ENCODE results near the gene CCSER1.
"Not testable (repeated sequence)": the region's sequence is repeated elsewhere in the genome, so short reads cannot be mapped to it uniquely, and the experiment has no call there.

CCSER1 gene

GRCh38 chr4:91513326-91513725 is 1386.1 kb downstream of the CCSER1 start:
- no peak for DNase-seq (ENCODE audit: low read depth, low spot score)

- no peak for DNase-seq (ENCODE audit: low read depth, low spot score)
Observed at GRCh38 chr4:91519155-91519554, 1392.0 kb downstream of the CCSER1 start.

- DNase-seq (ENCODE audit: low read depth, low spot score), result no peak
Observed at GRCh38 chr4:91525621-91526020, 1398.4 kb downstream of the CCSER1 start.

- no peak for DNase-seq (ENCODE audit: low read depth, low spot score)
Observed at GRCh38 chr4:91527056-91527455, 1399.9 kb downstream of the CCSER1 start.

- no peak for DNase-seq (ENCODE audit: low read depth, low spot score)
Observed at GRCh38 chr4:91567594-91567993, 1440.4 kb downstream of the CCSER1 start.

- no peak for DNase-seq (ENCODE audit: low read depth, low spot score)
Observed at GRCh38 chr4:91577864-91578263, 1450.7 kb downstream of the CCSER1 start.

- no peak for DNase-seq (ENCODE audit: low read depth, low spot score)
Observed at GRCh38 chr4:91590260-91590659, 1463.1 kb downstream of the CCSER1 start.

- DNase-seq (ENCODE audit: low read depth, low spot score), result no peak
Observed at GRCh38 chr4:91592125-91592524, 1464.9 kb downstream of the CCSER1 start.

- DNase-seq (ENCODE audit: low read depth, low spot score), result no peak
Observed at GRCh38 chr4:91596718-91597117, 1469.5 kb downstream of the CCSER1 start.

- no peak for DNase-seq (ENCODE audit: low read depth, low spot score)
Observed at GRCh38 chr4:91598696-91599095, 1471.5 kb downstream of the CCSER1 start.

GRCh38 chr4:91600301-91600700 is 1473.1 kb downstream of the CCSER1 start:
- no peak for DNase-seq (ENCODE audit: low read depth, low spot score)

GRCh38 chr4:91601401-91601800 is 1474.2 kb downstream of the CCSER1 start:
- DNase-seq (ENCODE audit: low read depth, low spot score), result no peak

- DNase-seq (ENCODE audit: low read depth, low spot score), result no peak
Observed at GRCh38 chr4:91611782-91612181, 1484.6 kb downstream of the CCSER1 start.

- DNase-seq (ENCODE audit: low read depth, low spot score), result no peak
Observed at GRCh38 chr4:91620952-91621351, 1493.8 kb downstream of the CCSER1 start.

GRCh38 chr4:91621446-91621845 is 1494.3 kb downstream of the CCSER1 start:
- no peak for DNase-seq (ENCODE audit: low read depth, low spot score)

GRCh38 chr4:91622925-91623602 is 1495.9 kb downstream of the CCSER1 start:
- no peak for DNase-seq (ENCODE audit: low read depth, low spot score)

GRCh38 chr4:91623603-91623967 is 1496.4 kb downstream of the CCSER1 start:
- not testable (repeated sequence) for DNase-seq (ENCODE audit: low read depth, low spot score)

GRCh38 chr4:91630054-91630453 is 1502.9 kb downstream of the CCSER1 start:
- DNase-seq (ENCODE audit: low read depth, low spot score), result no peak

GRCh38 chr4:91630764-91631163 is 1503.6 kb downstream of the CCSER1 start:
- DNase-seq (ENCODE audit: low read depth, low spot score), result no peak

- DNase-seq (ENCODE audit: low read depth, low spot score), result no peak
Observed at GRCh38 chr4:91631335-91631734, 1504.1 kb downstream of the CCSER1 start.

GRCh38 chr4:91636083-91636482 is 1508.9 kb downstream of the CCSER1 start:
- no peak for DNase-seq (ENCODE audit: low read depth, low spot score)

Measured in astrocyte of the hippocampus (primary cell).